IPS DF 4.7 (cell line): ENCODE results near the gene BAZ1B.
"Not testable (repeated sequence)": the region's sequence is repeated elsewhere in the genome, so short reads cannot be mapped to it uniquely, and the experiment has no call there.

Experiments used
- DNase-seq: peaks from one replicate; pipeline ENCODE4 v3.0.0-alpha.2; 2013; ENCODE audit warnings: low spot score; ENCODE audit errors: extremely low read depth

Gene BAZ1B

DNA sequence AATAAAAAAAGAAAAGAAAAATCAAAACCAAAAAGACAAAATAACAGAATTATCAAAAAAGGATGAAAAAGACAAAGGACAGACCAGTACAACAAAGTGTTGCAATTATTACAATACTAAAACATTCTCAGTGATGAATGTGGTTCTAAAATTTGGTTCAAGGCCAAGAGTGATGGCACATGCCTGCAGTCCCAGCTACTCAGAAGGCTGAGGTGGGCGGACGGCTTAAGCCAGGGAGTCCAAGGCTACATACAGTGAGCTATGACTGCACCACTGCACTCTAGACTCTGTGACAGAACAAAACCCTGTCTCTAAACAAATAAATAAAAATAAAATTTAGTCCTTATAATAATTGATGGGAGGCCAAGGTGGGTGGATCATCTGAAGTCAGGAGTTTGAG is 14.5 kb downstream of the BAZ1B start:
- DNase-seq = no peak

DNA sequence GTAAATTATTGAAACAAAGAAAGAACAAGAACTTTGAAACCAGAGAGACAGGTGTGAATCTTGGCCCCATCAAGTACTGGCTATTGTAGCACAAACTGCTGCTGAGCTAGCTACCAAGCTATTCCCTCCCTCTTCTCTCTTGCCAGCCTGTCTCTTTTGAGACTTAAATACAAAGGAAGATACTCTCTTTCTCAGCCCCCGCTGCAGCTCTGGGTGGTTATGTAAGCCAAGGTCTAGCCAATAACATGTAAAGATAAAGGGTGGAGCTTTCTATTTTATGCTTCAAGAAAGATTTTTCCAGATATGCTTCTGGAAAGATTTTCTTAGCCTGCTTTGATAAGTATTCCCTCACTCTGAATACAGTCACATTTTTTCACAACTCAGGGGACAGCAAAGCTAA is 17.2 kb downstream of the BAZ1B start:
- no peak for DNase-seq

DNA sequence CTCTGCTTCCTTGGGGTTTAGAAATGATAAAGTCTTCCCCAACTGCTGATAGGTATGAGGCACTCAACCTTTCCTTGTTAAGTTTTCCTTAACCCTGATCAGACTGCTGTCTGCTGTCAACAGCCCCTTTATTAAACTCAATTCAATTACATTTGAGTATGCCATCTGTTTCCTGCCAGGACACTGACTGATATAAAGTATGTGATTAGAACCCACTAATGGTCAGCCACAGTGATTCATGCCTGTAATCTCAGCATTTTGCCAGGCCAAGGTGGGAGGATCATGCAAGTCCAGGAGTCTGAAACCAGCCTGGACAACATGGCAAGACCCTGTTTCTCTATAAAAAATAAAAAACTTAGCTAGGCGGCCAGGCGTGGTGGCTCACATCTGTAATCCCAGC is 18.1 kb downstream of the BAZ1B start:
- no peak for DNase-seq

DNA sequence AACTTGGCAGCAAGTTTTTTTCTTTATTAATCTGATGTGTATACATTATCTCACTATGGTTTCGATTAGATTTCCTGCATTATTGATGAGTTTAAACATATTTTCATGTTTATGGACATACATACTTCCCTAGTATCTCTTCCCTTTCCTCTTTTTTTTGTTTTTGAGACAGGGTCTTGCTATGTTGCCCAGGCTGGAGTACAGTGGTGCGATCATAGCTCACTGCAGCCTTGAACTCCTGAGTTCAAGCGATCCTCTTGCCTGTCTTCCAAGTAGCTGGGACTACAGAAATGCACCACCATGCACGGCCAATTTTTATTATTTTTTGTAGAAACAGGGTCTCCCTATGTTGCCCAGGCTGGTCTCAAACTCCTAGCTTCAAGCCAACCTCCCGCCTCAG is 18.9 kb downstream of the BAZ1B start:
- no peak for DNase-seq

DNA sequence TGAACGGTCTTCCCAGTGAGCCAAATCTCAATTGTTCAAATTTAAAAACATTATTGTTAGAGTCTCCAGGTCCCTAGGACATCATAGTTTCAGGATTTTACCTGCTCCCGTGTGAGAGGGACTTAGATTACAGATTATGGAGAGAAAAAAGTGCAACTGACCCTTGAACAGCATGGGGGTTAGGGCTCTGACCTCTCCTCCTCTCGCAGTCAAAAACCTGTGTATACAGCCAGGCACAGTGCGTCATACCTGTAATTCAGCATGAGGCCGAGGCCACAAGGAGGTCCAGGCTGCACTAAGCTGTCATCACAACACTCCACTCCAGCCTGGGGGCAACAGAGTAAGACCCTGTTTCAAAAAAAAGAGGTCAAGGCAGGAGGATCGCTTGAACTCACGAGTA is 25.5 kb downstream of the BAZ1B start:
- DNase-seq = no peak

DNA sequence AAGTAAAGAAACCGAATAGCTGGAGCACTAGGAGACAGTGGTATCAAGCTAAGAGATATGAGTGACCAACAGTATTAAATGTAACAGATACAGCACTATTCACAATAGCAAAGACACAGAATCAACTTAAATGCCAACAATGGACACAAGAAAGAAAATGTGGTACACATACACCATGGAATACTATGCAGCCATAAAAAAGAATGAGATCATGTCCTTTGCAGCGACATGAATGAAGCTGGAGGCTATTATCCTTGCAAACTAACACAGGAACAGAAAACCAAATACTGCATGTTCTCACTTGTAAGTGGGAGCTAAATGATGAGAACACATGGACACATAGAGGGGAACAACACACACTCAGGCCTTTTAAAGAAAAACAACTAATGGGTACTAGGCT is 26.6 kb downstream of the BAZ1B start:
- not testable (repeated sequence) for DNase-seq

DNA sequence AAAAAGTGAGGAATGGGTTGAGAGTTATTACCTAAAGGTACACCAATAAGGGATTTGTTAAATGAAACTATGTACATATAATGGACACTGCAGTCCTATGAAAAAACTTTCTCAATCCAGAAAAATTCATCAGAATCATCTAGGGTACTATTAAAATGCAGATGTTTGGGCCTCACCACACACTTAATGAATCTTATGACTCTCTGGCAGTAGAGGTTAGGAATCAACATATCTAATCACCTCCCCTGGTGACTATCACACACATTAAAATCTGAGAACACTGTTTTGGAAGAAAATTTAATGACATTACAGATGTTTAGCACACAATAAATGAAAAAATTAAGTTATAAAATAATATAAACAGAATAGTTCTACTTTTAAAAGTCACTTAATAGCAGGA is 32.1 kb downstream of the BAZ1B start:
- DNase-seq = no peak

DNA sequence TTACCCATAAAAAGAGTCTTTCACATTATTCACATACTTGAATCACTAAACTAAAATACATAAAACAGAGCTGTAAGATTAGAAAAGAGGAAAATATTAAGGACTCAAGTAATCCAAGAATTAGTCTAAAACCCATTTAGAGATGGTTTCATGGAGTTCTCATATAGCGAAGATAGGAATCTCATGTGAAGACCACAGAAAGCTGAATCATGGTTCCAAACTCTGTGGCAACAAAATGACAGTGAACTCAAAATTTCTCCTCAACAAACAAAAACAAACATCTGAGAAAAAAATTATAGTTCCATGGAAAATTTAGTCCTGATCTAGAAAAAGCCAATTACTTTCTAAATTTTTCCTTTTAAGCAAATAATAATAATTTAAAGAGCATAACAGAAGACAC is 34.6 kb downstream of the BAZ1B start:
- no peak for DNase-seq

DNA sequence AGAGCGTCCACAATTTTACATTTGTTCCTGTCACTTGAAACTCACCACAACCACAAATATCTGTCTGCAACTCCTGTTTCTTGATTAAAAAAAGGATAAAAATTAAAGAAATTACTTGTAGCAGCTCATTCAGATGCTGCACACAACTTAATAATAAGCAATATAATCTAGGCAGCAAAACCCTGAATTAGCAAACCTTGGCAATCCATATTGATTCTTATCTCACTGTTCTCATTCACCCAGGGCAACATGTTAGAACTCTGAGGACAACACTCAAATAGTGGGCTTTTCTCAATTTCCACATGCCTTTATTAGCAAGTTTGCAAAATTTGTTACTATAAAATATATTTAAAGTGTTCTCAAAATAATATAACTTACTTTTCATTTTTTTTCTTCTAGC is 38.9 kb downstream of the BAZ1B start:
- no peak for DNase-seq

DNA sequence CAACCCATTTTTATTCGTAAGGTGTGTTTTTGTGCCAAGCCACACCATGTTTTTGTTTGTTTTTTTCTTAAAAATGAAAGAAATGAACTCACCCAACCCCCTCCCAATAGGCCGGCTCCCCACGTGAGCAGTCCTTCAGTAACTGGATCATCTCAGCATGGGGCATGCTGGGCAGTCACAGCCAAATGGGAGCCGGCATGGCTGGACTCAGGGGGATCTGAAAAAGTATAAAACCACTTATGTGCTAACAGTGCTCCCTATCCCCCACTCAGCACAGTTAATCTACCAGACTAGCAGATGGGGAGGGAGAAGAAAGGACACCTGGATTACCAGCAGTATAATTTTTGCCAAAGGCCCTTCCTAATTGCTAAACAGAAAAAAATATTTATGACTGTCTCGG is 39.3 kb downstream of the BAZ1B start:
- DNase-seq = peak; percentile 1

DNA sequence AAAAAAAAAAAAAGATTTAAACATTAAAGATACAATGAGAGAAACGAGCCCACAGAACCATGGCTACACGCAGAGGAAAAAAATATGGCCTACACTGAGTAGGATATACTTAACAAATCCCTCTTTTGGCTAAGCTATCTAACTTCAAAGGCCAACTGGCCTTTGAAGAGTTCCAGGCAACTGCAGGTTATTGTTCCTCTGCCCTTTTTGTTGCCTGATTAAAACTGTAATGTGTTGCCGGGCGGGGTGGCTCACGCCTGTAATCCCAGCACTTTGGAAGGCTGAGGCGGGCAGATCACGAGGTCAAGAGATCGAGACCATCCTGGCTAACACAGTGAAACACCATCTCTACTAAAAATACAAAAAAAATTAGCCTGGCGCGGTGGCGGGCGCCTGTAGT is 40.6 kb downstream of the BAZ1B start:
- not testable (repeated sequence) for DNase-seq

DNA sequence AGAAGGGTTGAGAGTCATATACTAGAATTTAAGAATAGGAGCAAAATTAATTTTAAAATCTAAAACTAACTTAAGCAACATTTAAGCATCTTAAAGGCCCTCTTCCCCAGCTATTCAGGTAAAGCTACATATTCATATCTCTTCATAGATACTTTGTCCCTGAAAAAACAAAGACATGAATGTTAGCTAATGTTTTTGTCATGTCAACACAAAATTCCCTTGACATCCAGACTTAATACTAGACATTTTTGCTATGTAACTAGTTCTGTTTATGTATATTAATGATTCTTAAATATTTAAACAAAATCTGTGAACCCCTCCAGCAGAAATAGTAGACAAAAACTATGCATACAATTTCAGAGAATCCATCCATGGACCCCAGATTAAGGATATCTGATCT is 43.5 kb downstream of the BAZ1B start:
- DNase-seq = no peak

DNA sequence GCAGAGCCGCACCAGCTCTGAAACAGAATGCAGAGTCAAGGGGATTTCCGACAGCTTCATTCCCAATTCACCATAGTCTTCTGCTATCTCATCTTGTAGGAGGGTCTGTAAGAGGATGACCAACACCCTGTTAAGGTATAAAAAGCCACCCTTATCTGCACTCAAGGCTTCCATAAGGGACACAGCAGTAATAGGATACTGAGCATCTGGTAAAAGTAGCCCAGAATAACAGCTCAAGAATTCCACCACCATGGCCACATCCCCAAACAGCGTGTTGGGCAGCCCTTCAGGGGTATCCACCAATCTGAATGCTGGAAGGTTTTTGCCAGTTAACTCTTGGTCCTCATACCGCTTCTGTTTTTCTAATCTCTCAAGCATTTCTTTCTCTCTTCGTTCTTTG is 44.7 kb downstream of the BAZ1B start:
- DNase-seq = no peak

DNA sequence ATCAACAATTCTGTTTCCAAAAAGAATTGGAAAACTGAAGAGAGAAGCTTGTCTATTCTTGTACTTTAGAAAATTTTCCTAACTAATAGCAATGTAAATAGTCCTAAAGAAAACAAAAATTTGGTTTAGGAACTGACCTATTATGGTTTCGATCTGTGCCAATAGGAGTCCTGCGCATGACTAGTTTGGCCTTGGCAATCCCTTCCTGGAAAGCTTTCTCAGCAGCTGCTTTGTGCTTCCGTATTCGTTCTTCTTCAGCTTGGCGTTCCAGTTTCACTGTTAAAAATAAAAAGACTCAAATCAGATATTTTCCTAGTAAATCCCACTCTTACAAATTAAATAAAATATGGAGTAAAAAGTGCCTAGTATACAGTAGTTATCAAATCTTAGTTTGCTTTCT is 51.9 kb downstream of the BAZ1B start:
- no peak for DNase-seq

DNA sequence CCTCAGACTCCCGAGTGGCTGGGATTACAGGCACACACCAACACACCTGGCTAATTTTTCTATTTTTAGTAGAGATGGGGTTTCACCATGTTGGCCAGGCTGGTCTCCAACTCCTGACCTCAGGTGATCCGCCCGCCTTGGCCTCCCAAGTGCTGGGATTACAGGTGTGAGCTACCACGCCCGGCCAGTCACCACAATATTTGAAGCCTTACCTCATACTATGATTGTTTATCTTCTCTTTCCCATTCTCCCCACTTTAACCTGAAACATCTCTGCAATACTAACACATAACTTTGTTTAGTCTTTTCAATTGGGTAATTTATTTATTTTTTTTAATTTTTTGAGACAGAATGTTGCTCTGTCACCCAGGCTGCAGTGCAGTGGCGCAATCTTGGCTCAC is 55.0 kb downstream of the BAZ1B start:
- not testable (repeated sequence) for DNase-seq

DNA sequence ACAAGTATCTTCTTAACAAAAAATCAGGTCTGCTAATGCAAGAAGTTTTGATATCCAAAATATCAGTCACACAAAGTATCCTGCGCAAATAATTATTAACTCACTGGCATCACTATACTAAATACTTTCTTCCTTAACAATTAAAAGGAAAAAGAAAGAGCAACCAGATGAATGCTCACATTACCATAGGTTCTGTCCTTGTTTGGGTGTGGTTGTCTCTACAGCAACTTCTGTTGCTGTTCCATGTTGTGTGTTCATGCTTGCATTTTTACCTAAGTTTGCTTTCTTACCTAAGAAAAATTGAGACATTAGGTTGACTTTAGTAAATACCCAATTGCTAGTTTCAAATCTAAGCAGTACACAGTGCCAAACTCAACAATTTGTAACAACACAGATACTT is 56.0 kb downstream of the BAZ1B start:
- no peak for DNase-seq

DNA sequence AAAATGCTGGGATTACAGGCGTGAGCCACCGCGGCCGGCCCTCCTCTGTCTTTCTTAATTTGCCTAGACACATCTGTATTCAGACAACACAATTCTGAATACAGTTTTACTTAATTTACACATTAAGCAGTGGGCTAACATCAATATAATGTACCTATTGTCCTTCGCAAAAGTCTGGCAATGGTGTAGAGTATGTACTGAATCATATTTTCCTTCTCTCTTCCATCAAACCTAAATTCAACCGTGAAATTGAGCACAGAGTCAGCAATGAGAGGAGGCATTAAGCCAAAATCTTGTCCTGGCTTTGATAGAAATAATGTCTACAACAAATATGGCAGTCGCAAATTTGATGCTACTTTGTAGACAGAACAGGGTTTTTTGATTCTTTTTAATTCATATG is 58.1 kb downstream of the BAZ1B start:
- DNase-seq = no peak

DNA sequence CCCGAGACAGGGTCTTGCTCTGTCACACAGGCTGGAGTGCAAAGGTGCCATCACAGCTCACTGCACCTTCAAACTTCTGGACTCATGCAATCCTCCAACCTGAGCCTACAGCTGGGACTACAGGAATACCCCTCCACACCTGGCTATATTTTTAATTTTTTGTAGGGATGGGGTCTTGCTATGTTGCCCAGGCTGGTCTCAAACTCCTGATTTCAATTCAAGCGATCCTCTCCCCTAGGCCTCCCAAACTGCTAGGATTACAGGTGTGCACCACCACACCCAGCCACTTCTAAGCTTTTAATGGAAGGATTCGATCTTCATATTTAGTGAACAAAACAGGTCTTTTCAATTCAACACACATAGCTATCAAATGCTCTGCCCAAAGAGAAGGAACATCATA is 58.8 kb downstream of the BAZ1B start:
- DNase-seq = no peak

DNA sequence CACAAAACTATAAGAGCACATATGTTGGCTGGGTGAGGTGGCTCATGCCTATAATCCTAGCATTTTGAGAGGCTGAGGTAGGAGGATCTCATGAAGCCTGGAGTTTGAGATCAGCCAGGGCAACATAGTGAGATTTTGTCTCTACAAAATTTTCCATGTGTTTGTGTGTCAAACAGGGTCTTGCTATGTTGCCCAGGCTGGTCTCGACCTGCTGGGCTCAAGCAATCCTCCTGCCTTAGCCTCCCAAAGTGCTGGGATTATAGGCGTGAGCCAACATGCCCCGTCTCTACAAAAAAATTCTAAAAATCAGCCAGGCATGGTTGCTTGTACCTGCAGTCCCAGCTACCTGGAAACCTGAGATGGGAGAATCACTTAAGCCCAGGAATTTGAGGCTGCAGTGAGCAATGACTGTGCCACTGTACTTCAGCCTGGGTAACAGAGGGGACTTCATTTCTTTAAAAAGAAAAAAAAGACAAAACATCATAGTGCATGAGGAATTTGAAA is 60.3 kb downstream of the BAZ1B start:
- no peak for DNase-seq

DNA sequence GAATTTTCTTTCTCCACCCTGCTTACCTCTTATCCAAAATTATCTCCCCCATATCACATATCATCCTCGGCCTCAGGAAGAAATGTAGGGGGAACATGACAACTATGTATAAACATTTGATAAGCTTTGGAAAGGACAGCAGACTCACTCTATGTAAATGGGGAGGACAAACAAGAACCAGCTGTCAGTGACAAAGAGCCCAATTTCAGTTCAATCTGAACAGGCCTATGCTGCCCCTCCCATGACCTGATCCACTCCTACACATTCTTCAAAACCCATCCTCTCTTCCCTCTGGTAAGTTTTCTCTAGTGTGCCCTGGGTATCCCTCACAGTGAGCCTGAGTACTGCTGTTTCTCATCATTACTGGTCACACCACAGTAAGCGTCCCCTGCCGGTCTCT is 67.7 kb downstream of the BAZ1B start:
- no peak for DNase-seq

DNA sequence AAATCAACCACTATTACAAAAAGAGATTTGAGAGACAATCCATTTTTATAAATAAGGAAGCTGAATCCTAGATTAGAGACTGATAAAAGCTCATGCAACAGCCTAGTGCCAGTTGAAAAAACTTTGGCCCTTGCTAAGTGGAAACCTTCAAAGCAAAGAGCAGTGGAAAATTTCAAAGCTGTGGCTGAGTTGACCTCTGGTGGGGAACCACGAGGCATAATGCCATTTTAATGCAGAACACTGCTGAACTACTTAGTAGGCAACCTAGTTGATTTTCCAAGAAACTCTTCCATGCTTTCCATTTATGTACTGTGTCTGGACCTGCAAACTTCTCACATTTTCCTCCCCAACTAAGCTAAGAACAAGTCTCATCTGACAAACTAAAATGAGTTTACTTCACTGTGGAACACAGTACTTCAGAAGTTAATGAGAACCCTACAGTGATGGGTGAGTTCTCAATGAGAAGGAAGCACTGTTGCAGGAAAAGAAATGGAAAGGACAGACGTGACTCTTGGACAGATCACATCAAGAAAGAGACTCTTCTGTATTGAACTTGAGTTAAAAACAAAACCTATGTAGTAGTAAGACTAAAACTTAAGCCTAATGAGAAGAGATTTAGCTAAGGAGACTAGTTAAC is 69.0 kb downstream of the BAZ1B start:
- no peak for DNase-seq

DNA sequence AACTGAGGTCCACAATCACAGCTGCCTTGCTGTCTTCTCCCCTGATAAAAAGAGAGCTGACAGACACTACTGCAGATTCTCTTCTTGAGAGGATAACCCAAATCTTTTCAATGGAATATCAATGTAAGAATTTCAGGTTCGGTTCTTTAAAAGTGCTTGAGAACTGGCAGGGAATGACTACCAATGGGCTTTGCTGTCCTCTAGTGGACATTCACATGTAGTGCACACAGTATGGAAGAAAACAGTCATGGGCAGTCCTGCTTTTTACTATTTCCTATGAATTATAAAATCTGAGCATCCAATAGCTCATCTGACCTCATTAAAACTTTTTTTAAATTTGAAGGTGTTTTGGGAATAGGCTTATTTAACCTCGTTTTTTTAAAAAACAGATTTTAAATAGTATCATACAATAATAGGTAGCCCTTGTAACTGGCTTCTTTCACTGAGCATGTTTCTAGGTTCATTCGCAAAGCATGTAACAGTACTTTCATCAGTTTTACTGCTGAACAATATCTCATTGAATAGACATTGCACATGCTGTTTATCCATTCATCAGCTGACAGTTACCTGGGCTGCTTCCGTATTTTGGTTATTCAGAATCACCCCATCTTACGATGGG is 70.2 kb downstream of the BAZ1B start:
- DNase-seq = no peak

DNA sequence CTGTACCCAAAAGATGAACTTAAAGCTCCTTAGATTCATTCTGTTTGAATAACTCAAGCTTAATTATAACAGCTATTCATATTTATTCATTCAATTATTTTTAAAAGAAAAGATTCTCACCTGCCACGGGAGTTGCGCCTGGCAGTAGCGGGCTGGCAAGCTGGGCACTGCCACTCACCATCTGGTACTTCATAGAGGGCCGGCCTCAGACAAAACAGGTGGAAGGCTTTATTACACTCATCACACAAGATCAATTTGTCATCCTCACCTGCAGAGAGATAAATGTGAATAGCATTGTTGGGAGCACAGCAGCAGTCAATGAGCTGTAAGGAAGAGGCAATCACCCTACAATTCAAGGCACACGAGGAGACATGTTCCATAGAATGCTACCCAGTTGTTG is 72.7 kb downstream of the BAZ1B start:
- DNase-seq = no peak

DNA sequence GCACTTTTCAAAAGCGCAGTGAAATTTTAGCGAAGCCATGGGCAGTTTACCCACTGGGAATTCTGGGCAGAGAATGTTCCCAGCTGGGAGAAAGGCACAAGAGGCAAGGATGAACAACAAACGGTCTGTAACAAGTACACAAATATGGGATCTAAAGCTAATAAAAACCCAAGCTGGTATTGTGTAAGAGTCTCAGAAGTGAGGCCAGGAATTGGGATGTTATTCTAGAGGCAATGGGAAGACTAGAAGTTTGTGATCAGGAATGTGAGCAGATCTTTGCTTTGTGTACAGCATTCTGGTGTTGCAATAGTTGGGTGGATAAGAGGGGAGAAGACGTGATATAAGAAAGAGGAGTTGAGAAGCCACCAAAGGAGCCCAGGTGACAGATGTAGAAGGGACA is 73.5 kb downstream of the BAZ1B start:
- DNase-seq = no peak
